HCT116 (cell line): Measurements from ENCODE around the gene RMND5A. TPM values are rescaled to one million over a fixed set of nuclear protein-coding genes. Genes with fewer than 3 reads are reported as not detected.

ENCODE experiments used
- ATAC-seq: fragments of 200-7000 bp; cut with Tn5 transposase; 2 replicates; pipeline ENCODE4 v1.9.1; 2020; ENCODE audit warnings: mild to moderate bottlenecking, moderate library complexity
- BruUV-seq: library from RNA; stranded (reverse); fragments of 400-500 nt; replicated peaks from 2 replicates; lab custom pipeline; 2021; lab: Mats Ljungman, UMichigan
- CTCF ChIA-PET: fragments of 300-600 bp; sonication (Branson Sonifier 250); formaldehyde crosslinking; loops from one replicate; lab custom pipeline; 2021; ENCODE audit warnings: antibody characterized with exemption; lab: Charles Lee
- POLR2A ChIA-PET: fragments of 300-600, 350-600 bp; sonication (Branson Sonifier 250); formaldehyde crosslinking; loops from one replicate; lab custom pipeline; 2021; ENCODE audit warnings: antibody characterized with exemption; lab: Charles Lee
- RAD21 ChIA-PET, 2 experiments: fragments of 300-600 bp; sonication (Branson Sonifier 250); formaldehyde crosslinking; loops; one replicate each; lab custom pipeline; 2023; ENCODE audit warnings: low total read pairs in 2 of 2; ENCODE audit not compliant: uncharacterized antibody in 2 of 2, unreplicated experiment in 2 of 2, low non-redundant PET in 1 of 2; lab: Charles Lee
- DNase-seq: peaks from one replicate; pipeline ENCODE4 v3.0.0-alpha.2; 2010; ENCODE audit warnings: low read depth, low spot score
- H2AFZ ChIP-seq: fragments of 200-600 bp; shearing (Covaris generic), sonication (generic); 2 replicates; pipeline ENCODE4 v1.6.1; 2017; ENCODE audit warnings: low read depth, mixed run types, mixed read lengths, antibody characterized with exemption, low read length; ENCODE audit not compliant: poor library complexity, severe bottlenecking
- H3K27ac ChIP-seq: 2 replicates; pipeline ENCODE4 v1.5.1; 2012; ENCODE audit warnings: low read depth, low read length
- H3K27me3 ChIP-seq: fragments of 200-600 bp; sonication (generic); 2 replicates; pipeline ENCODE4 v1.6.1; 2016; ENCODE audit warnings: mixed run types, low read length, mixed read lengths; ENCODE audit not compliant: insufficient read depth
- H3K36me3 ChIP-seq, 2 experiments: fragments of 200-500 bp in 1 of 2; fragments of 200-600 bp in 1 of 2; sonication (Bioruptor generic) in 1 of 2; sonication (generic) in 1 of 2; 2 replicates each; pipeline versions ENCODE4 v1.5.1 to v1.6.1; 2014 to 2016; ENCODE audit warnings: low read length in 2 of 2, inconsistent platforms in 1 of 2, mixed read lengths in 1 of 2, mixed run types in 1 of 2; ENCODE audit not compliant: insufficient read depth in 2 of 2, control insufficient read depth in 1 of 2
- H3K4me1 ChIP-seq, 2 experiments: fragments of 200-600 bp in 1 of 2; sonication (generic) in 1 of 2; 2 replicates each; pipeline versions ENCODE4 v1.5.1 to v1.6.1; 2012 to 2017; ENCODE audit warnings: low read length in 2 of 2, inconsistent platforms in 1 of 2, mild to moderate bottlenecking in 1 of 2, mixed read lengths in 1 of 2, mixed run types in 1 of 2, moderate library complexity in 1 of 2; ENCODE audit not compliant: insufficient read depth in 2 of 2, control insufficient read depth in 1 of 2
- H3K4me2 ChIP-seq: fragments of 200-600 bp; sonication (generic); 2 replicates; pipeline ENCODE4 v1.6.1; 2017; ENCODE audit warnings: mixed run types, low read length, mixed read lengths
- H3K4me3 ChIP-seq, 2 experiments: fragments of 200-600 bp in 1 of 2; sonication (generic) in 1 of 2; replicated peaks in 1 of 2; 2 replicates each; pipeline ENCODE4 v1.5.1; 2011 to 2016; ENCODE audit warnings: low read length in 2 of 2, control low read depth in 1 of 2, low read depth in 1 of 2, mild to moderate bottlenecking in 1 of 2, mixed read lengths in 1 of 2, mixed run types in 1 of 2
- H3K79me2 ChIP-seq: fragments of 200-600 bp; sonication (generic); 2 replicates; pipeline ENCODE4 v1.6.1; 2017; ENCODE audit warnings: mild to moderate bottlenecking, mixed run types, low read length, moderate library complexity, mixed read lengths; ENCODE audit not compliant: insufficient read depth
- H3K9ac ChIP-seq: fragments of 200-600 bp; sonication (generic); 2 replicates; pipeline ENCODE4 v1.6.1; 2016; ENCODE audit warnings: low read length, mixed read lengths
- H3K9me2 ChIP-seq: fragments of 200-600 bp; sonication (generic), shearing (Covaris generic); 2 replicates; pipeline ENCODE4 v1.6.1; 2017; ENCODE audit warnings: mixed run types, mild to moderate bottlenecking, moderate library complexity; ENCODE audit not compliant: insufficient read depth
- H3K9me3 ChIP-seq, 2 experiments: fragments of 200-500 bp in 1 of 2; fragments of 200-600 bp in 1 of 2; sonication (Bioruptor generic) in 1 of 2; sonication (generic) in 1 of 2; 2 replicates each; pipeline ENCODE4 v1.6.1; 2014 to 2017; ENCODE audit warnings: low read length in 2 of 2, mixed read lengths in 2 of 2, inconsistent platforms in 1 of 2, low read depth in 1 of 2, mild to moderate bottlenecking in 1 of 2, mixed run types in 1 of 2, moderate library complexity in 1 of 2; ENCODE audit not compliant: control insufficient read depth in 1 of 2, insufficient read depth in 1 of 2
- H4K20me1 ChIP-seq: fragments of 200-600 bp; sonication (generic), shearing (Covaris generic); 2 replicates; pipeline ENCODE4 v1.6.1; 2017; ENCODE audit warnings: mixed run types, mild to moderate bottlenecking, moderate library complexity; ENCODE audit not compliant: insufficient read depth
- CTCF ChIP-seq, 3 experiments: fragments of 200-600 bp in 1 of 3; sonication (generic) in 1 of 3; IDR thresholded peaks in 2 of 3; conservative IDR thresholded peaks in 1 of 3; 2 replicates each; pipeline ENCODE4 v1.5.1; 2012 to 2017; ENCODE audit warnings: low read depth in 2 of 3, low read length in 2 of 3, antibody characterized with exemption in 1 of 3, borderline replicate concordance in 1 of 3, control low read depth in 1 of 3, mild to moderate bottlenecking in 1 of 3, mixed read lengths in 1 of 3, mixed run types in 1 of 3, moderate library complexity in 1 of 3; ENCODE audit not compliant: insufficient read depth in 1 of 3
- EGR1 ChIP-seq: IDR thresholded peaks from 2 replicates; pipeline ENCODE4 v1.6.1; 2012; ENCODE audit warnings: low read depth
- ELF1 ChIP-seq: IDR thresholded peaks from 2 replicates; pipeline ENCODE4 v1.6.1; 2012; ENCODE audit warnings: low read depth, borderline replicate concordance
- EZH2 ChIP-seq: fragments of 200-600 bp; sonication (generic); IDR thresholded peaks from 2 replicates; pipeline ENCODE4 v1.6.1; 2017; ENCODE audit warnings: antibody characterized with exemption, mixed run types
- POLR2AphosphoS5 ChIP-seq: IDR thresholded peaks from 2 replicates; pipeline ENCODE4 v1.6.1; 2011; ENCODE audit warnings: mild to moderate bottlenecking, low read depth, low read length, moderate library complexity
- RAD21 ChIP-seq: IDR thresholded peaks from 2 replicates; pipeline ENCODE4 v1.6.1; 2012; ENCODE audit warnings: low read depth, mild to moderate bottlenecking
- REST ChIP-seq: IDR thresholded peaks from 2 replicates; pipeline ENCODE4 v1.6.1; 2012; ENCODE audit warnings: low read depth
- SIN3A ChIP-seq: IDR thresholded peaks from 2 replicates; pipeline ENCODE4 v1.6.1; 2012; ENCODE audit warnings: low read depth
- SP1 ChIP-seq: IDR thresholded peaks from 2 replicates; pipeline ENCODE4 v1.6.1; 2012; ENCODE audit warnings: low read depth
- SRF ChIP-seq: IDR thresholded peaks from 2 replicates; pipeline ENCODE4 v1.6.1; 2012; ENCODE audit warnings: low read depth
- TCF7L2 ChIP-seq: IDR thresholded peaks from 2 replicates; pipeline ENCODE4 v1.7.0; 2011; ENCODE audit warnings: borderline replicate concordance, inconsistent platforms; ENCODE audit not compliant: insufficient read depth, insufficient read length; ENCODE audit errors: extremely low read depth
- YY1 ChIP-seq: IDR thresholded peaks from 2 replicates; pipeline ENCODE4 v1.6.1; 2011; ENCODE audit warnings: low read length, low read depth, moderate library complexity, mild to moderate bottlenecking; ENCODE audit not compliant: insufficient replicate concordance; ENCODE audit errors: extremely low read depth
- ZBTB33 ChIP-seq: IDR thresholded peaks from 2 replicates; pipeline ENCODE4 v1.6.1; 2011; ENCODE audit warnings: mild to moderate bottlenecking, low read length, moderate library complexity; ENCODE audit not compliant: insufficient replicate concordance; ENCODE audit errors: extremely low read depth
- ZFX ChIP-seq: fragments of 450-650 bp; IDR thresholded peaks from 2 replicates; pipeline ENCODE4 v1.6.1; 2017
- intact Hi-C: fragments of 100-400 bp; cut with micrococcal nuclease; formaldehyde crosslinking; loops from 2 replicates; pipeline ENCODE4 v1.10.0; 2022
- total RNA-seq: library from RNA; stranded (reverse); gene quantifications from one replicate; pipeline ENCODE4 v1.2.1, GENCODE V29; 2021; ENCODE audit not compliant: unreplicated experiment

RMND5A gene
- total RNA-seq, 1 experiment from 2014 or later, result 32.4 TPM

- TF ChIP-seq YY1, result no peak
- TF ChIP-seq EZH2, result no peak
- no peak for TF ChIP-seq CTCF (IDR thresholded peaks at IDR 0.05 in 2 of 3, conservative IDR thresholded peaks at IDR 0.05 in 1 of 3; ENCODE audit: borderline replicate concordance in 1 of 3, insufficient read depth in 1 of 3, low read depth in 2 of 3, low read length in 2 of 3)
These were observed 49.7 kb downstream of the RMND5A start (continued) for GRCh38 chr2:86769838-86770237.

GRCh38 chr2:86770816-86771301 lies 50.8 kb downstream of the RMND5A start:
- H3K27ac ChIP-seq, result no peak overlapping the region
- H4K20me1 ChIP-seq, result no peaks in the 10 kb centered on the region
- no peak overlapping the region for H3K4me3 ChIP-seq
- intact Hi-C loops, result no loop called here
- POLR2A ChIA-PET, result no interaction called here
- CTCF ChIA-PET, result no interaction called here
- H3K4me2 ChIP-seq, result no peak overlapping the region
- H3K79me2 ChIP-seq, result peaks cover 3% of the 10 kb centered on the region; the same call in 1 of the 2 replicates
- RAD21 ChIA-PET, result no interaction called here
- H3K9me3 ChIP-seq, result no peaks in the 10 kb centered on the region
- BruUV-seq, result no TSS peak
- no peak overlapping the region for H2AFZ ChIP-seq
- no peaks in the 10 kb centered on the region for H3K9me2 ChIP-seq
- H3K36me3 ChIP-seq, result peaks cover 20 to 27% of the 10 kb centered on the region in 2 experiments
- no peak for DNase-seq
- H3K9ac ChIP-seq, result no peak overlapping the region
- peak; percentile 47; the same call in 1 of the 2 replicates for ATAC-seq
- H3K27me3 ChIP-seq, result no peaks in the 10 kb centered on the region
- no peak for TF ChIP-seq TCF7L2
- no peak for TF ChIP-seq EGR1
- TF ChIP-seq POLR2AphosphoS5, result no peak
- no peak for TF ChIP-seq SRF
- no peak for TF ChIP-seq SIN3A
- no peak for TF ChIP-seq ELF1
- no peak for TF ChIP-seq SP1
- TF ChIP-seq RAD21, result no peak
- no peak for TF ChIP-seq ZBTB33
- TF ChIP-seq REST, result no peak
- no peak for TF ChIP-seq ZFX
- H3K4me1 ChIP-seq, result no peaks in the 10 kb centered on the region
